ENCODE data around the gene ELF2.

The ELF2 gene

DNA sequence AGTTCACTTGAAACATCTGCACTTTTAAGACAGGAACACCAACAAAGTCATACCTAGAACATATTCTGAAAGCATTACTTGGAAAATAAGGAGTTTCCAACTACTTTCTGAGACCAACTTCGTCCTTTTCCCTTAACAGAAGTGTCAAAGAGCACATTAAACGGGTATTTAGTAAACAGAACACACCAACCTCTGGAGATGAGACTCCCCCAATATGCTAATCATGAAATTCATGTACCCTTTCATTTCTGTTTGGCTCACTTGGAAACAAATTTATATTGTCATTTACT is 92.3 kb downstream of the ELF2 start:
- Histone ChIP-seq H3K4me2 (ENCODE audit: low read length) (peak overlapping the region; percentile 99), H3K79me2 (ENCODE audit: control insufficient read depth, low read length) (peaks cover 41% of the 10 kb centered on the region), H3K9me2 (replicated peaks; ENCODE audit: control insufficient read depth, low read length) (no peaks in the 10 kb centered on the region), H3K27ac (ENCODE audit: low read depth, low read length) (peak overlapping the region; percentile 94), H3K9me3 (ENCODE audit: control insufficient read depth, insufficient read depth, low read length) (no peaks in the 10 kb centered on the region), H3F3A (ENCODE audit: control insufficient read depth, insufficient read depth) (peaks cover 24% of the 10 kb centered on the region), H3K4me1 (ENCODE audit: control insufficient read depth, low read length) (peaks cover 38% of the 10 kb centered on the region), H3K36me3 (ENCODE audit: control insufficient read depth, low read length) (peaks cover 37% of the 10 kb centered on the region), H3K27me3 (ENCODE audit: control insufficient read depth, low read length) (no peaks in the 10 kb centered on the region), H3K4me3 (ENCODE audit: low read length) (peak overlapping the region; percentile 95), H4K20me1 (ENCODE audit: control insufficient read depth, insufficient read depth, low read depth, low read length) (peaks cover 21% of the 10 kb centered on the region; the same call in 1 of the 2 replicates)
- TF ChIP-seq EZH2phosphoT487 (IDR thresholded peaks at IDR 0.05; ENCODE audit: borderline replicate concordance, low read length) = no peak

DNA sequence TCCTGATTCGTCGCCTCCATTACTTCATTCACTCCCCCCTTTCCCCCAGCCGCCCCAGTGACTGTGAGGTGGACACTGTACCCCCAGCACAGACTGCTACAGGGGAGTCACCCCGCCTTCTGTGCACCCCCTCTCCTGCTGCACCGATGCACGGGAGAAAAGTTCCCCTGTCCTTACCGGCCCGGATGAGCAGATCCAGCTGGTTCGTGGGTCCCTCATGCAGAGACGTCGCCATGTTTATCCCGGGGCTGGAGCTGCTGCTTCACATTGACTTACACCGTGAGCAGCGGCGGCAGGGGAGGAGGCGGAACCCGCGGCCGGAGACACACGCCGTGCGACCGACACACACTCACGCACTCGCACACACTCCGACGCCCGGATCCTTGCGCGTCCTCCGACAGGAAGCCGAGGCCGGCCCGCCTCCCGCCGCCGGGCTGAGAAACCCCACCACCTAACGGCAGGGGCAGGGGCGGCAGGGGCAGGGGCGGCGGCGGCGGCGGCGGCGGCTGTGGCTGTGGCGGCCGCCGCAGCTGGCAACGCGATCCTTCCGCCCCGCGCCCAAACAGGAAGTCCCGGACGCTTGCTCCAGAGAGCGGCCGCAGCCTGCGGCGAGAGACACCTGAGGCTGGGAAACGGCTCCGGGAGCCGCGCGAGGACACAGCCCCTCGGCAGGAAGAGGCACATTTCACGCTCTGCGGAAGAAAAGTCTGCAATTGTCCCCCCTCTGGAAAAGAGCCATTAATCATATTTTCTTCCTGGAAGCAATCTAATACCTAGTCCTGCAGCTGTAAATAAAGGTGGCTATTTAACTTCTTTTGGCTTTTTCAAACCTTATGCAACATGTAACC is 92.8 kb downstream of the ELF2 start:
- no peak for TF ChIP-seq EZH2phosphoT487 (IDR thresholded peaks at IDR 0.05; ENCODE audit: borderline replicate concordance, low read length)
- TF ChIP-seq, protein P1, sequence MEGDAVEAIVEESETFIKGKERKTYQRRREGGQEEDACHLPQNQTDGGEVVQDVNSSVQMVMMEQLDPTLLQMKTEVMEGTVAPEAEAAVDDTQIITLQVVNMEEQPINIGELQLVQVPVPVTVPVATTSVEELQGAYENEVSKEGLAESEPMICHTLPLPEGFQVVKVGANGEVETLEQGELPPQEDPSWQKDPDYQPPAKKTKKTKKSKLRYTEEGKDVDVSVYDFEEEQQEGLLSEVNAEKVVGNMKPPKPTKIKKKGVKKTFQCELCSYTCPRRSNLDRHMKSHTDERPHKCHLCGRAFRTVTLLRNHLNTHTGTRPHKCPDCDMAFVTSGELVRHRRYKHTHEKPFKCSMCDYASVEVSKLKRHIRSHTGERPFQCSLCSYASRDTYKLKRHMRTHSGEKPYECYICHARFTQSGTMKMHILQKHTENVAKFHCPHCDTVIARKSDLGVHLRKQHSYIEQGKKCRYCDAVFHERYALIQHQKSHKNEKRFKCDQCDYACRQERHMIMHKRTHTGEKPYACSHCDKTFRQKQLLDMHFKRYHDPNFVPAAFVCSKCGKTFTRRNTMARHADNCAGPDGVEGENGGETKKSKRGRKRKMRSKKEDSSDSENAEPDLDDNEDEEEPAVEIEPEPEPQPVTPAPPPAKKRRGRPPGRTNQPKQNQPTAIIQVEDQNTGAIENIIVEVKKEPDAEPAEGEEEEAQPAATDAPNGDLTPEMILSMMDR (IDR thresholded peaks at IDR 0.05; ENCODE audit: low read depth, low read length, poor library complexity, severe bottlenecking) = no peak
- Histone ChIP-seq H3K4me2 (ENCODE audit: low read length) (peak overlapping the region; percentile 99), H3K9me3 (ENCODE audit: control insufficient read depth, insufficient read depth, low read length) (no peaks in the 10 kb centered on the region), H3K4me3 (ENCODE audit: low read length) (peak overlapping the region; percentile 95), H3K4me1 (ENCODE audit: control insufficient read depth, low read length) (peaks cover 43% of the 10 kb centered on the region), H3F3A (ENCODE audit: control insufficient read depth, insufficient read depth) (peaks cover 24% of the 10 kb centered on the region), H3K9me2 (replicated peaks; ENCODE audit: control insufficient read depth, low read length) (no peaks in the 10 kb centered on the region), H3K27ac (ENCODE audit: low read depth, low read length) (peak overlapping the region; percentile 94), H3K36me3 (ENCODE audit: control insufficient read depth, low read length) (peaks cover 40% of the 10 kb centered on the region), H3K27me3 (ENCODE audit: control insufficient read depth, low read length) (no peaks in the 10 kb centered on the region), H4K20me1 (ENCODE audit: control insufficient read depth, insufficient read depth, low read depth, low read length) (peaks cover 22% of the 10 kb centered on the region; the same call in 1 of the 2 replicates), H3K79me2 (ENCODE audit: control insufficient read depth, low read length) (peaks cover 47% of the 10 kb centered on the region)

DNA sequence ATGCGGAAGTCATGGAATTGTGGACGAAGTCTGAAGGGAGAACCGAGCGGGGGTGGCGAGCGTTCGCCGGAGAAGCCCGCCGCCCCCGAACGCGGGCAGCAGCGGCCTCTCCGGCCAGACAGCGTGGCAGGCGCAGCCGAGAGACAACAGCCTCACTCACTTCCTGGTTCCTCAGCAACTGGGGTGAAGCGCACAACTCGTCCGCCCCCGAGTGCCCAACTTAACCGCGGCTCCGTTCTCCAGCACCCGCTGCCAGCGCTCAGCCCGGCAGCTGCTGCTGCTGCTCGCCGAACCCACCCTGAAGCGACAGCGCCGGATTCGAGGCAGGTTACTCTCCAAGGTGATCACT is 93.4 kb downstream of the ELF2 start:
- Histone ChIP-seq H3K27ac (ENCODE audit: low read depth, low read length) (peak overlapping the region; percentile 94), H3K4me3 (ENCODE audit: low read length) (peak overlapping the region; percentile 95), H3K9me2 (replicated peaks; ENCODE audit: control insufficient read depth, low read length) (no peaks in the 10 kb centered on the region), H3K9me3 (ENCODE audit: control insufficient read depth, insufficient read depth, low read length) (no peaks in the 10 kb centered on the region), H3K79me2 (ENCODE audit: control insufficient read depth, low read length) (peaks cover 53% of the 10 kb centered on the region), H3K4me1 (ENCODE audit: control insufficient read depth, low read length) (peaks cover 47% of the 10 kb centered on the region), H3K36me3 (ENCODE audit: control insufficient read depth, low read length) (peaks cover 41% of the 10 kb centered on the region), H3K4me2 (ENCODE audit: low read length) (peak overlapping the region; percentile 99), H3F3A (ENCODE audit: control insufficient read depth, insufficient read depth) (peaks cover 24% of the 10 kb centered on the region), H4K20me1 (ENCODE audit: control insufficient read depth, insufficient read depth, low read depth, low read length) (peaks cover 26% of the 10 kb centered on the region; the same call in 1 of the 2 replicates), H3K27me3 (ENCODE audit: control insufficient read depth, low read length) (no peaks in the 10 kb centered on the region)
- no peak for TF ChIP-seq EZH2phosphoT487 (IDR thresholded peaks at IDR 0.05; ENCODE audit: borderline replicate concordance, low read length)
- TF ChIP-seq, protein P1 (IDR thresholded peaks at IDR 0.05; ENCODE audit: low read depth, low read length, poor library complexity, severe bottlenecking) = peak; percentile 48
